DOHH2 (cell line): ENCODE results near the gene ELAVL2.

Source experiments
- H3F3A ChIP-seq: fragments of 200-600 bp; sonication (generic), shearing (Covaris generic); 2 replicates; pipeline ENCODE4 v1.6.0; 2016; ENCODE audit warnings: antibody characterized with exemption, mild to moderate bottlenecking; ENCODE audit not compliant: control insufficient read depth, insufficient read depth
- H3K27ac ChIP-seq: fragments of 200-600 bp; sonication (generic); 2 replicates; pipeline ENCODE4 v1.5.1; 2014; ENCODE audit warnings: low read depth, mild to moderate bottlenecking, low read length, moderate library complexity
- H3K27me3 ChIP-seq: fragments of 200-600 bp; sonication (generic); 2 replicates; pipeline ENCODE4 v1.6.1; 2014; ENCODE audit warnings: mild to moderate bottlenecking, low read length, mixed read lengths; ENCODE audit not compliant: control insufficient read depth
- H3K36me3 ChIP-seq: fragments of 200-600 bp; sonication (generic); 2 replicates; pipeline ENCODE4 v1.6.1; 2014; ENCODE audit warnings: mild to moderate bottlenecking, low read length, moderate library complexity, mixed read lengths; ENCODE audit not compliant: control insufficient read depth
- H3K4me1 ChIP-seq: fragments of 200-600 bp; sonication (generic); 2 replicates; pipeline ENCODE4 v1.6.1; 2014; ENCODE audit warnings: mild to moderate bottlenecking, low read length, mixed read lengths; ENCODE audit not compliant: control insufficient read depth
- H3K4me2 ChIP-seq: fragments of 200-600 bp; sonication (generic); 2 replicates; pipeline ENCODE4 v1.6.0; 2014; ENCODE audit warnings: mild to moderate bottlenecking, low read length, moderate library complexity
- H3K4me3 ChIP-seq: fragments of 200-600 bp; sonication (generic); 2 replicates; pipeline ENCODE4 v1.5.1; 2014; ENCODE audit warnings: mild to moderate bottlenecking, low read length, mixed read lengths
- H3K79me2 ChIP-seq: fragments of 200-600 bp; sonication (generic); 2 replicates; pipeline ENCODE4 v1.6.1; 2014; ENCODE audit warnings: mild to moderate bottlenecking, low read length, mixed read lengths; ENCODE audit not compliant: control insufficient read depth
- H3K9me2 ChIP-seq: fragments of 200-600 bp; sonication (generic); replicated peaks from 2 replicates; pipeline ENCODE4 v1.6.1; 2014; ENCODE audit warnings: mild to moderate bottlenecking, low read length, mixed read lengths; ENCODE audit not compliant: control insufficient read depth
- H3K9me3 ChIP-seq: fragments of 200-600 bp; sonication (generic); 2 replicates; pipeline ENCODE4 v1.6.1; 2014; ENCODE audit warnings: antibody characterized with exemption, low read length, mixed read lengths; ENCODE audit not compliant: control insufficient read depth, insufficient read depth
- H4K20me1 ChIP-seq: fragments of 200-600 bp; sonication (generic); 2 replicates; pipeline ENCODE4 v1.6.0; 2014; ENCODE audit warnings: low read depth, mild to moderate bottlenecking, antibody characterized with exemption, low read length, moderate library complexity; ENCODE audit not compliant: control insufficient read depth, insufficient read depth
- CTCF ChIP-seq: fragments of 200-600 bp; sonication (generic); IDR thresholded peaks from one replicate; pipeline ENCODE4 v1.5.1; 2014; ENCODE audit warnings: antibody characterized with exemption, mild to moderate bottlenecking, low read depth, low read length; ENCODE audit not compliant: poor library complexity, severe bottlenecking
- EZH2phosphoT487 ChIP-seq: fragments of 200-600 bp; sonication (generic); IDR thresholded peaks from 2 replicates; pipeline ENCODE4 v1.6.1; 2017; ENCODE audit warnings: borderline replicate concordance, mild to moderate bottlenecking, antibody characterized with exemption, low read length, moderate library complexity, mixed read lengths

ELAVL2 gene

GRCh38 chr9:23659346-23660006 lies 166.6 kb downstream of the ELAVL2 start:
- Histone ChIP-seq H3K4me2 (no peak overlapping the region), H3K9me2 (no peaks in the 10 kb centered on the region), H3K36me3 (no peaks in the 10 kb centered on the region)

GRCh38 chr9:23658376-23659258 lies 167.4 kb downstream of the ELAVL2 start:
- Histone ChIP-seq H3K4me3 (no peak overlapping the region), H3K36me3 (no peaks in the 10 kb centered on the region), H3K27me3 (no peaks in the 10 kb centered on the region), H3K27ac (no peak overlapping the region), H3K9me2 (no peaks in the 10 kb centered on the region), H3K9me3 (no peaks in the 10 kb centered on the region), H3K4me2 (no peak overlapping the region), H3K79me2 (no peaks in the 10 kb centered on the region), H4K20me1 (no peaks in the 10 kb centered on the region), H3K4me1 (no peaks in the 10 kb centered on the region), H3F3A (no peaks in the 10 kb centered on the region)
- TF ChIP-seq EZH2phosphoT487 (no peak), CTCF (no peak)

More at GRCh38 chr9:23659346-23660006, 166.6 kb downstream of the ELAVL2 start:
- H3K9me3 ChIP-seq = no peaks in the 10 kb centered on the region
- H3F3A ChIP-seq = no peaks in the 10 kb centered on the region
- TF ChIP-seq EZH2phosphoT487 (no peak), CTCF (no peak)
- H4K20me1 ChIP-seq = no peaks in the 10 kb centered on the region
- H3K27me3 ChIP-seq = no peaks in the 10 kb centered on the region
- no peaks in the 10 kb centered on the region for H3K79me2 ChIP-seq
- no peaks in the 10 kb centered on the region for H3K4me1 ChIP-seq
- no peak overlapping the region for H3K4me3 ChIP-seq
- no peak overlapping the region for H3K27ac ChIP-seq

GRCh38 chr9:23651051-23651450 lies 175.0 kb downstream of the ELAVL2 start:
- no peak overlapping the region for H3K4me3 ChIP-seq
- no peaks in the 10 kb centered on the region for H3K36me3 ChIP-seq
- H3K27ac ChIP-seq = no peak overlapping the region
- H3F3A ChIP-seq = no peaks in the 10 kb centered on the region
- TF ChIP-seq EZH2phosphoT487 (no peak), CTCF (no peak)
- H3K9me2 ChIP-seq = no peaks in the 10 kb centered on the region
- no peak overlapping the region for H3K4me2 ChIP-seq
- no peaks in the 10 kb centered on the region for H3K4me1 ChIP-seq
- no peaks in the 10 kb centered on the region for H3K27me3 ChIP-seq
- no peaks in the 10 kb centered on the region for H3K79me2 ChIP-seq
- no peaks in the 10 kb centered on the region for H4K20me1 ChIP-seq
- no peaks in the 10 kb centered on the region; the same call in 1 of the 2 replicates for H3K9me3 ChIP-seq
